Measurements from ENCODE around the gene RFTN2. TPM values are rescaled to one million over a fixed set of nuclear protein-coding genes. Genes with fewer than 3 reads are reported as not detected.

Gene RFTN2
- total and polyA plus RNA-seq, 2 of the 13 experiments (the other 11 are each of a cell fraction or from before 2014, with no cell fraction given), result not detected

DNA sequence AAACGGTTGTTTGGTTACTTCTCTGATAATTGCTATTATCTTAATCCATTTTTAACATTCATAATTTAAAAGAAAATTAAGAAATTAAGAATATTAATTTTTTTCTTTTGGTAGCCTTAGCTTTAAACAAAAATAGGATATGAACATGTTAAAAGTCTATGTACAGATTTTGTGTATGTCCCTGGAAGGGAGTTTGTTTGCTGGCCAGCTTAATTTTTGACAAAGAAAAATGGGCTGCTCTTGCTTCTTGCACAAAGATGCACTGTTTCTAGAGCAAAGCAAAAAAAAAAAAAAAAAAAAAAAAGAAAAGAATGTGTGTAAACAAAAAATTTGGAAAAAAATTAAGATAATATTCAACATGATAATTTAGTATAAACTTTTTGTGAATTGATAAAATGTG, 1.3 kb downstream of the RFTN2 start:
- Histone ChIP-seq H3K4me1 (ENCODE audit: insufficient read depth, low read length) (peaks cover 31% of the 10 kb centered on the region), H2AFZ (ENCODE audit: low read length) (no peak overlapping the region), H3K4me3 (replicated peaks in 1 of 3; ENCODE audit: insufficient read depth in 1 of 3, low read depth in 2 of 3, low read length in 3 of 3) (no peak overlapping the region), H3K79me2 (ENCODE audit: insufficient read depth, low read length) (no peaks in the 10 kb centered on the region), H3K36me3 (replicated peaks in 1 of 2; ENCODE audit: control insufficient read depth in 1 of 2, insufficient read depth in 2 of 2, low read length in 2 of 2) (no peaks in the 10 kb centered on the region), H3K9ac (ENCODE audit: insufficient read depth, low read depth, low read length) (no peak overlapping the region), H3K27me3 (ENCODE audit: control insufficient read depth in 1 of 2, insufficient read depth in 2 of 2, low read length in 2 of 2) (peaks cover 0 to 3% of the 10 kb centered on the region in 2 experiments; a peak in 1 of 5 replicates), H4K20me1 (ENCODE audit: insufficient read depth, low read length) (no peaks in the 10 kb centered on the region), H3K4me2 (ENCODE audit: low read depth, low read length) (no peak overlapping the region), H3K9me3 (ENCODE audit: low read length) (no peaks in the 10 kb centered on the region), H3K27ac (ENCODE audit: extremely low read length, insufficient read depth, low read length) (no peak overlapping the region)
- in situ Hi-C loops (cut with HindIII; ENCODE audit: extremely low pct_ligation_motif_present, low pct_unique_long_range_greater_than_20kb) (no loop called here), intact Hi-C loops (cut with micrococcal nuclease; ENCODE audit: unreplicated experiment) (no loop called here)
- CTCF ChIA-PET (ENCODE audit: low intra/inter-chr PET ratio, low total read pairs), result no interaction called here
- ATAC-seq (no peak), DNase-seq (ENCODE audit: low spot score) (peak; percentile 14), FAIRE-seq (no peak)
- TF ChIP-seq PRDM15 (CRISPR knock-in tag; IDR thresholded peaks at IDR 0.05) (peak; percentile 71; the same call in 1 of the 2 replicates), ZNF639 (CRISPR knock-in tag; conservative IDR thresholded peaks at IDR 0.05) (no peak), ZNF362 (CRISPR knock-in tag; IDR thresholded peaks at IDR 0.05; ENCODE audit: borderline replicate concordance) (peak; percentile 19; the same call in 1 of the 2 replicates)
- BruUV-seq (replicated peaks), result no TSS peak
- 1% methylated on average over 1 of the region's 1 CpG for WGBS (ENCODE audit: low lambda C conversion rate)
- POLR2A ChIA-PET, result interaction anchor here (0.6 to 1.4 kb wide), 3 partner anchors 31 to 48 kb away, joined by 3 read pairs; partner anchors contain the start of gene MARS2

All from HepG2 (cell line).